OCI-LY1 (cell line): ENCODE data around the gene SPZ1.

Experiments used
- EZH2 ChIP-seq: fragments of 200-600 bp; sonication (generic), shearing (Covaris generic); IDR thresholded peaks from 2 replicates; pipeline ENCODE4 v1.8.0; 2017; ENCODE audit warnings: borderline replicate concordance, mixed run types, mild to moderate bottlenecking, antibody characterized with exemption, low read length, moderate library complexity, mixed read lengths
- TF ChIP-seq, protein P1 (sequence below): fragments of 200-600 bp; sonication (generic), shearing (Covaris generic); IDR thresholded peaks from 2 replicates; pipeline ENCODE4 v1.5.1; 2017; ENCODE audit warnings: mild to moderate bottlenecking, antibody characterized with exemption, low read length, moderate library complexity, mixed read lengths

DNA sequence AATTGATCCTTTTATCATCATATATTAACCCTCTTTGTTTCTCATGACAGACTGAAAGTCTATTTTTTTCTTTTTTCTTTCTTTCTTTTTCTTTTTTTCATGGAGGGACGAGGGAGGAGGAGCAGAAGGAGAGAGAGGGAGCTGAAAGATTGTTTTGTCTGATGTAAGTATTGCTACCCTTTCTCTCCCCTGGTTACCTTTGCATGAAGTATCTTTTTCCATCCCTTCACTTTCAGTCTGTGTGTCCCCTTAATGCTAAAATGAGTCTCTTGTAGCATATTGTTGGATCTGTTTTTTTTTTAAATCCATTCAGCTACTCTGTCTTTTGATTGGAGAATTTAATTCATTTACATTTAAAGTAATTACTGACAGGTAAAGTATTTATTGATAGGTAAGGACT, 36.4 kb upstream of the SPZ1 start:
- TF ChIP-seq, protein P1, sequence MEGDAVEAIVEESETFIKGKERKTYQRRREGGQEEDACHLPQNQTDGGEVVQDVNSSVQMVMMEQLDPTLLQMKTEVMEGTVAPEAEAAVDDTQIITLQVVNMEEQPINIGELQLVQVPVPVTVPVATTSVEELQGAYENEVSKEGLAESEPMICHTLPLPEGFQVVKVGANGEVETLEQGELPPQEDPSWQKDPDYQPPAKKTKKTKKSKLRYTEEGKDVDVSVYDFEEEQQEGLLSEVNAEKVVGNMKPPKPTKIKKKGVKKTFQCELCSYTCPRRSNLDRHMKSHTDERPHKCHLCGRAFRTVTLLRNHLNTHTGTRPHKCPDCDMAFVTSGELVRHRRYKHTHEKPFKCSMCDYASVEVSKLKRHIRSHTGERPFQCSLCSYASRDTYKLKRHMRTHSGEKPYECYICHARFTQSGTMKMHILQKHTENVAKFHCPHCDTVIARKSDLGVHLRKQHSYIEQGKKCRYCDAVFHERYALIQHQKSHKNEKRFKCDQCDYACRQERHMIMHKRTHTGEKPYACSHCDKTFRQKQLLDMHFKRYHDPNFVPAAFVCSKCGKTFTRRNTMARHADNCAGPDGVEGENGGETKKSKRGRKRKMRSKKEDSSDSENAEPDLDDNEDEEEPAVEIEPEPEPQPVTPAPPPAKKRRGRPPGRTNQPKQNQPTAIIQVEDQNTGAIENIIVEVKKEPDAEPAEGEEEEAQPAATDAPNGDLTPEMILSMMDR = no peak
- TF ChIP-seq EZH2 = no peak
